DND-41 (cell line): ENCODE measurements around the gene NDUFB5.

Experiments used
- EZH2 ChIP-seq: IDR thresholded peaks from 3 replicates; pipeline ENCODE4 v1.6.1; 2012; ENCODE audit warnings: borderline replicate concordance, low read depth, mild to moderate bottlenecking, moderate library complexity, low read length, inconsistent platforms; ENCODE audit not compliant: severe bottlenecking
- TF ChIP-seq, protein P1 (sequence below): IDR thresholded peaks from 2 replicates; pipeline ENCODE4 v1.5.1; 2012; ENCODE audit warnings: borderline replicate concordance, low read length, moderate library complexity, mild to moderate bottlenecking; ENCODE audit not compliant: poor library complexity, severe bottlenecking; ENCODE audit errors: extremely low read depth

DNA sequence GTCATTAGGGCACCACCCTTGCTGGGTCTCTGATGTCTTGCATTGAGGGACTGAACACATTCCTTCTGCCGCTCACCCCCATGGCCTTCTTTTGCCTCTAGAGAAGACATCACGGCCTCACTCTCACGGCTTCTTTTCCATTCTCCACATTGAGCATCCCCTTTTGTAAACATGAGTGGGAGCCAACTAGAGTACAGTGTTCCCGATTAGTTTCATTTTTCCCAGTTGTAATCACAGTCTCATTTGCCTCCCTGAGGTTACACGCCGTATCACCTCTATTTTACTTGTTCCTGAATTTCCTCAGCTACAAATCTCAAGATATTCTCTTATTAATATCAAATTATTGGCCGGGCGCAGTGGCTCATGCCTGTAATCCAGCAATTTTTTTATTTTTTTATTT, 65.7 kb downstream of the NDUFB5 start:
- TF ChIP-seq, protein P1, sequence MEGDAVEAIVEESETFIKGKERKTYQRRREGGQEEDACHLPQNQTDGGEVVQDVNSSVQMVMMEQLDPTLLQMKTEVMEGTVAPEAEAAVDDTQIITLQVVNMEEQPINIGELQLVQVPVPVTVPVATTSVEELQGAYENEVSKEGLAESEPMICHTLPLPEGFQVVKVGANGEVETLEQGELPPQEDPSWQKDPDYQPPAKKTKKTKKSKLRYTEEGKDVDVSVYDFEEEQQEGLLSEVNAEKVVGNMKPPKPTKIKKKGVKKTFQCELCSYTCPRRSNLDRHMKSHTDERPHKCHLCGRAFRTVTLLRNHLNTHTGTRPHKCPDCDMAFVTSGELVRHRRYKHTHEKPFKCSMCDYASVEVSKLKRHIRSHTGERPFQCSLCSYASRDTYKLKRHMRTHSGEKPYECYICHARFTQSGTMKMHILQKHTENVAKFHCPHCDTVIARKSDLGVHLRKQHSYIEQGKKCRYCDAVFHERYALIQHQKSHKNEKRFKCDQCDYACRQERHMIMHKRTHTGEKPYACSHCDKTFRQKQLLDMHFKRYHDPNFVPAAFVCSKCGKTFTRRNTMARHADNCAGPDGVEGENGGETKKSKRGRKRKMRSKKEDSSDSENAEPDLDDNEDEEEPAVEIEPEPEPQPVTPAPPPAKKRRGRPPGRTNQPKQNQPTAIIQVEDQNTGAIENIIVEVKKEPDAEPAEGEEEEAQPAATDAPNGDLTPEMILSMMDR, result no peak
- no peak for TF ChIP-seq EZH2
